Adipocyte (in vitro differentiated cells): ENCODE results near the gene CNGB1.

Experiments used
- DNase-seq: peaks from one replicate; pipeline ENCODE4 v3.0.0-alpha.2; 2015; ENCODE audit warnings: low read depth
- H3K27me3 ChIP-seq: replicated peaks from 2 replicates; pipeline ENCODE4 v1.7.0; 2013; ENCODE audit warnings: mild to moderate bottlenecking, low read length, moderate library complexity; ENCODE audit not compliant: control insufficient read depth, insufficient read depth
- H3K36me3 ChIP-seq: 2 replicates; pipeline ENCODE4 v1.7.0; 2013; ENCODE audit warnings: low read length, mild to moderate bottlenecking, moderate library complexity; ENCODE audit not compliant: control insufficient read depth, insufficient read depth, severe bottlenecking
- H3K4me1 ChIP-seq: 2 replicates; pipeline ENCODE4 v1.7.0; 2013; ENCODE audit warnings: mild to moderate bottlenecking, low read length, moderate library complexity; ENCODE audit not compliant: control insufficient read depth, insufficient read depth
- H3K4me3 ChIP-seq: 2 replicates; pipeline ENCODE4 v1.7.0; 2013; ENCODE audit warnings: mild to moderate bottlenecking, low read length, moderate library complexity
- H3K9ac ChIP-seq: 2 replicates; pipeline ENCODE4 v1.7.0; 2013; ENCODE audit warnings: mild to moderate bottlenecking, low read length, moderate library complexity
- H3K9me3 ChIP-seq: 2 replicates; pipeline ENCODE4 v1.7.0; 2013; ENCODE audit warnings: mild to moderate bottlenecking, low read length, moderate library complexity; ENCODE audit not compliant: control insufficient read depth

Gene CNGB1

DNA sequence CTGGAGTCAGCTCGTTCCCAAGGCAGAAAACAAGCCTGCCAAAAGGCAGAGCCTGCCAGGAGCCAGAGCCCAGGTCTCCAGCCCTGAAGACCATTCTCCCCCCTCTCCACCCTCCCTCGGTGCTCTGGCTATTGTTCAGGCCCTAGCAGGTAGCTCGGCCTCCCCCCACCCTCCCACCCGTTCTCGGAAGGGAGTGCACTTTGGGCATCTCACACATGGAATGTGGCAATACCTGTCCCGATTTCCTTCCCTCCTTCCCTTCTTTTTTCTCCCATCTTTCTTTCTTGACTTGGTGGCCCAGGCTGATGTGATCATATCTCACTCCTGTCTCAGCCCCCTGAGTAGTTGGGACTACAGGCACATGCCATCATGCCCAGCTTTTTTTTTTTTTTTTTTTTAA is 12.4 kb downstream of the CNGB1 start:
- no peak for DNase-seq
- H3K36me3 ChIP-seq, result no peaks in the 10 kb centered on the region
- no peaks in the 10 kb centered on the region for H3K9me3 ChIP-seq
- H3K4me1 ChIP-seq, result no peaks in the 10 kb centered on the region
- no peak overlapping the region for H3K4me3 ChIP-seq
- peaks cover 83% of the 10 kb centered on the region for H3K27me3 ChIP-seq
- H3K9ac ChIP-seq, result no peak overlapping the region

DNA sequence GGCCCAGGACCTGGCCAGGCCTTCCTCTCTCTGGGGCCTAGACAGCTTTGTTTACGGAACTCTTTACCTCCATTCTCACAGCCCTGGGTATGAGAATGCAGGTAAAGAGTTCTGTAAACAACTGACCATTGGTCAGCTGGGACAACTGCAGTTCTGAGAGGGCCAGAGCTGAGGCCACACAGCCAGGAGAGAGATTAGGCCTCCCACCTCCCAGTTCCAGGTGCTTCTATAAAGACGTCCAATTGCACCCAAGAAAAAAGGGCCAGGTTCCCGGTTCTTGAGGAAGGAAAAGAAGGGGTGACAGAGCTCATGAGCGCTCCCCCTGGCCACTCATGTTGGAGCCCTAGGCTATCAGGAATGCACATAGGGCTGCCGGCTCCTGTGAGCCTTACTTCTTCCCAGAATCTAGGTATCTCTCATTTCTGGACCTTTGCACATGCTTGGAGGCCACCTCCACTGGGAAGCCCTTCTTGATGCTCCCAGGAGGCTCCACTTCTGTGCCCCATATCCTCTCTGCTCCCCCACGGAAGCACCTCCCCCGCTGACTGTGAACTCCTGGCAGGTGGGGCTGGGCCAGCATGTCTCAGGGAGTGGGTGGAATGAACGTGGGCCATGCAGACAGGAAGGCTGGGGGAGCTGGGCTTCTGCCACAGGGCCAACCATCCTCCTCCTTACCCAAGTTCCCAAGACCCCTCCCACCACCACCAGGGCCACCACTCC is 13.1 kb downstream of the CNGB1 start:
- Histone ChIP-seq H3K4me3 (no peak overlapping the region), H3K9ac (no peak overlapping the region), H3K27me3 (peaks cover 79% of the 10 kb centered on the region), H3K4me1 (no peaks in the 10 kb centered on the region), H3K9me3 (no peaks in the 10 kb centered on the region), H3K36me3 (no peaks in the 10 kb centered on the region)
- DNase-seq, result no peak

DNA sequence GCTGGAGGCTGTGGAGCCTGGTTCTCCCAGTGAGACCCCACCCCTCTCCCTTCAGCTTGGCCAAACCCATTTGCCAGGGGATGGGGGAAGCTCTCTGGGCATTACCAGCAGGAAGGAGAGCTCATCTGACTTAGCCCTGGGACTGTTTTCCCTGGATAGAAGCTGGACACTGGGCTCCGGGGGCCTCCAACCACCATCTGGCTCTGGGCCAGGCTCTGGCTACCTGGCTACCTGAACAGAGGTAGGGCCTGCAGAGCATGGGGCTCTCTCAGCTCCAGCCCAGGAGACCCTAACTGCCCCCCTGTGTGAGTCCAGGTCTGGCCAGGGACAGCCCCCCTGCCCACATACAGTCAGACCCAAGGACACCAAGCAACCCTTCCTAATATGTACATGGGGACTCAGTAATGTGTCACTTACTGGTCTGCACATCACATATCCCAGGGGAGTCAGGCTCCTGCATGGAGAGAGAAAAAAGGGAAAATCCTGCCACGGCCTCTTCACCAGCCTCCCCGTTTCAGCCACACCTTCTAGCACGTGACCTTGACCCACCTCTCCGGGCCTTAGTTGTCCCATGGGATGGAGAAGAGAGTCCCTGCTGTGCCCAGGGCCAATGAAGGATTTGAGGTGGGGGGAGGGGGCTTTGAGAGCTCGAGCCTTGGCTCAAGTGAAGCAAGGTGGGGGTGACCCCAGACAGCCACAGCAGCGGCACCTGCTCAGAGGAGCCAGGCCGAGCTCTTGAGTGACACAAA is 13.8 kb downstream of the CNGB1 start:
- peaks cover 75% of the 10 kb centered on the region for H3K27me3 ChIP-seq
- H3K9me3 ChIP-seq, result no peaks in the 10 kb centered on the region
- no peak for DNase-seq
- H3K9ac ChIP-seq, result no peak overlapping the region
- H3K4me1 ChIP-seq, result no peaks in the 10 kb centered on the region
- H3K4me3 ChIP-seq, result no peak overlapping the region
- H3K36me3 ChIP-seq, result no peaks in the 10 kb centered on the region

DNA sequence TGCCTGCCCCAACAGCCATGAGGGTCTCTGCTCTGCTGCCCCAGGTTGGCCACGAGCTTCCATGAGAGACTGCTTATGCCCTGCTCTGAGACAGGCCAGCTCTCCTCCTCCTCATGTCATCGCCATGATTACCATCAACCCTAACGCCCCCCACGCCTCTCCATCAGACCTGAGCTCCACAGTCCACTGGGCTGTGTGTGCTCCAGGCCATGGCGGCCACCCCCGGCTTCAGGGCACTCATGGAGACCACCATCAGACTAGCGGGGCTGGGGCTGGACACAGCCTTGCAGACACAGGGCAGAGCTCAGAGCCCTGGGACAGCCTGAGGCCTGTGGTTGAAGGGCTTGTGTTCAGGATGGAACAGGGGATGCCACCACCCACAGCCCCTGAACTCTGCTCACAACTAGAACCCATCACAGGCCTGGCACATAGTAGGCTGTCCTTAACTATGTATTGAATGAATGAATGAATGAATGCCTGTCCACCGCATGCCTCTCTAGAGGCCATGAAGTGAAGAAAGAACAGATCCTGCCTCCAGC is 14.6 kb downstream of the CNGB1 start:
- H3K27me3 ChIP-seq, result peaks cover 74% of the 10 kb centered on the region
- no peak overlapping the region for H3K9ac ChIP-seq
- no peaks in the 10 kb centered on the region for H3K9me3 ChIP-seq
- no peak for DNase-seq
- no peaks in the 10 kb centered on the region for H3K4me1 ChIP-seq
- H3K36me3 ChIP-seq, result no peaks in the 10 kb centered on the region
- H3K4me3 ChIP-seq, result no peak overlapping the region

DNA sequence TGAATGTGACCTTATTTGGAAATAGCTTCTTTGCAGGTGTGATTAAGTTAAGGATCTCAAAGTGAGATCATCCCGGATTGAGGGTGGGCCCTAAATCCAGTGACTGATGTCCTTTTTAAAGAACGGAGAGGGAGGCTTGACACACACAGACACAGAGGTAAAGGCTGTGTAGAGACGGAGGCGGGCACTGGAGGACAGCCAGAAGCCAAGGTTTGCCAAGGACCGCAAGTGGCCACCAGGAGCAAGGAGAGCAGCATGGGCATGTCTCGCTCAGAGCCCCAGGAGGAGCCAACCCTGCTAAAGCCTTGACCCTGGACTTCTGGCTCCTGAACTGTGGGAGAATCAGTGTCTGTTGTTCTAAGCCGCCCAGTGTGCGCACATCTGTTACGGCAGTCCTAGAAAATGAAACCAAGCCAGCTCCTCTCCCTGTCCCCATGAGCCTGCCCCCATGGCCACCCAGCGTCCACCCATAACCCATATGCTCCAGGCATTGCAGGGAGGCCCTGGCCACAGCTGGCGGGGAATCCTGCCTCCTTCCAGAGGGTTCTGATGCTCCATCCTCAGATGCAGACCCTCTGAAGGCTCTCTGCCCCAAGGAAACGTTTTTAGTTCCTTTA is 15.2 kb downstream of the CNGB1 start:
- H3K4me3 ChIP-seq, result no peak overlapping the region
- no peaks in the 10 kb centered on the region for H3K9me3 ChIP-seq
- DNase-seq, result no peak
- H3K4me1 ChIP-seq, result no peaks in the 10 kb centered on the region
- H3K27me3 ChIP-seq, result peaks cover 73% of the 10 kb centered on the region
- no peak overlapping the region for H3K9ac ChIP-seq
- H3K36me3 ChIP-seq, result no peaks in the 10 kb centered on the region

DNA sequence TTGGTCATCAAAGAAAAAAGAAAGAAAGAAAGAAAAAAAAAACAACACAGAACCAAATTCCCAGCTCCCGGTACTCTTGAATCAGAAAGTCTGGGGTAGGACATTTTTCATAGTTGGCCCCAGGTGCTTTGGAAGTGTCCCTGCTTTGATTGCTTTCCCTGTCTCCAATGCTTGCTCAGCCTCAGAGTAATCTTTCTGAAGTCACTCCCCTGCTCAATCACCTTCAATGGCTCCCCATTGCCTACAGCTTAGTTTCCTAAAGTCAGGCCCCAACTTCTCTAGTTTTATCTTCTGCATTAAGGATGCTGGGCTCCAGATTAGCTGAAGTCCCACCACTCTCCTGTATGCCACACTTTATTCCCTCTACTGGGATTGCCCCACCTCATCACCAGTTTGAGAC is 17.1 kb downstream of the CNGB1 start:
- Histone ChIP-seq H3K9me3 (peaks cover 4% of the 10 kb centered on the region), H3K36me3 (no peaks in the 10 kb centered on the region), H3K9ac (no peak overlapping the region), H3K27me3 (peaks cover 77% of the 10 kb centered on the region), H3K4me3 (no peak overlapping the region), H3K4me1 (no peaks in the 10 kb centered on the region)
- DNase-seq, result no peak

DNA sequence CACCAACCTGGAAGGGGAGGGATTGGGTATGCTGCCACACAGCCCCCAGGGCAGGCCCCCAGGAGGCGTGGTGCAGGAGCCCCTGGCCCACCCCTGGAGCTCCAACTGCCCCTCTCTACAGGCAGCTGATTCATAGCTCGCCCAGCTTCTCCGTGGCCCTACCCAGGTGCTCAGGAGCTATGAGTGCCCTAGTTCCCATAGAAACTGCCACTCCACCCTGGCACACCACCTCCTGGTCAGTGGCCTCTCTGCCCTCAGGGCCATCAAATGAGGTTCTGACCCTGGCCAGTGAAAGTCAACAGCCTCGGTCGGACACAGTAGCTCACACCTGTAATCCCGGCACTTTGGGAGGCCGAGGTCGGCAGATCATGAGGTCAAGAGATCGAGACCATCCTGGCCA is 18.0 kb downstream of the CNGB1 start:
- Histone ChIP-seq H3K9ac (no peak overlapping the region), H3K9me3 (peaks cover 4% of the 10 kb centered on the region), H3K27me3 (peaks cover 82% of the 10 kb centered on the region), H3K4me1 (no peaks in the 10 kb centered on the region), H3K4me3 (no peak overlapping the region), H3K36me3 (no peaks in the 10 kb centered on the region)
- no peak for DNase-seq

DNA sequence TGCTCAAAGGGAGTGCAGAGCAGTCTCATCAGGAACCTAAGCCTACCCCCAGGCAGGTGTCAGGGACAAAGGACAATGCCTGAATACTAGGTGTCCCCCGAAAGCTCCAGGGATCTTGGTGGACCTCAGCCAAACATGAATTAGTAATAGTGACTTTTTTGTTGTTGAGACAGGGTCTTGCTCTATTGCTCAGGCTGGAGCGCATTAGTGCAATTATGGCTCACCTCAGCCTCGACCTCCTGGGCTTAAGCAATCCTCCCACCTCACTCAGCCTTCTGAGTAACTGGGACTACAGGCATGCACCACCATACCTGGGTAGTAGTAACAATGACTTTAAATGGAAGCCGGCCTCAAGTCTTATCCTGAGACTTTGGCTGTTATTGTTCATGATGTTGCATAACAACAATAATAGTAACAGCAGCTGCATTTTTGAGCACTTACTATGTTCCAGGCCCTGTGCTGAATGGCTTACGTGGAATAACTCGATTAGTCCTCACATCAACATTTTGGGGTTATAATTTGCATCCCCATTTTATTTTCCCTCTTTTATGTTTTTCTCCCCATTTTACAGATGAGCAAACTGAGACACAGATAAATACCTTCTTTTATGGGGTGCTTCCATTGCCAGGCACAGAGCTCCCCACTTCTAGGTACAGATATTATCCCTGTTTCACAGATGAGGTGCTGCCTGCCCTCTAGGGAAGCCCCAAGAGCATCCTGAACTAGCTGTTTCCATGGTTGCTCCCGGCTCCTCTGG is 19.5 kb downstream of the CNGB1 start:
- Histone ChIP-seq H3K9me3 (peaks cover 4% of the 10 kb centered on the region), H3K36me3 (no peaks in the 10 kb centered on the region), H3K4me1 (no peaks in the 10 kb centered on the region), H3K4me3 (no peak overlapping the region), H3K9ac (no peak overlapping the region), H3K27me3 (peaks cover 74% of the 10 kb centered on the region)
- no peak for DNase-seq

DNA sequence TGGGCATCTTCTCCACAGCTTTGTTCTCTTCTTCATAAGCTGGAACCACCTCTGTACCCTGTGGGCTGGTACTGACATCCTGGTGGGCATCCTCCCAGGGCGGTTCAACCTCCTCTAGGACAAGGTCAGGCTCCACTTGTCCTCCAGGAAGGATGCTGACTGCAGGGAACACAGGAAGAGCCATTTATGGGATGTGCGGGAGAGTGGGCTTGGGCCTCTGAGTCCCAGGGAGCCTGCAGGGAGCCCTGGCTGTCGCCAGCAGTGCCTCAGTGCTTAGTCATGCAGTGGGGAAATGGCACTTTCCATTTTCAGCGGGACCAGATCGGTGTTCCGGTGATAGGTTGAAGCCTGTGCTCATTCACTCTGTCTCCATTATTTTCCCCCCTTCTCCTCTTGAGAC is 20.5 kb downstream of the CNGB1 start:
- Histone ChIP-seq H3K9ac (no peak overlapping the region), H3K4me1 (no peaks in the 10 kb centered on the region), H3K9me3 (peaks cover 4% of the 10 kb centered on the region), H3K27me3 (peaks cover 76% of the 10 kb centered on the region), H3K36me3 (no peaks in the 10 kb centered on the region), H3K4me3 (no peak overlapping the region)
- no peak for DNase-seq

DNA sequence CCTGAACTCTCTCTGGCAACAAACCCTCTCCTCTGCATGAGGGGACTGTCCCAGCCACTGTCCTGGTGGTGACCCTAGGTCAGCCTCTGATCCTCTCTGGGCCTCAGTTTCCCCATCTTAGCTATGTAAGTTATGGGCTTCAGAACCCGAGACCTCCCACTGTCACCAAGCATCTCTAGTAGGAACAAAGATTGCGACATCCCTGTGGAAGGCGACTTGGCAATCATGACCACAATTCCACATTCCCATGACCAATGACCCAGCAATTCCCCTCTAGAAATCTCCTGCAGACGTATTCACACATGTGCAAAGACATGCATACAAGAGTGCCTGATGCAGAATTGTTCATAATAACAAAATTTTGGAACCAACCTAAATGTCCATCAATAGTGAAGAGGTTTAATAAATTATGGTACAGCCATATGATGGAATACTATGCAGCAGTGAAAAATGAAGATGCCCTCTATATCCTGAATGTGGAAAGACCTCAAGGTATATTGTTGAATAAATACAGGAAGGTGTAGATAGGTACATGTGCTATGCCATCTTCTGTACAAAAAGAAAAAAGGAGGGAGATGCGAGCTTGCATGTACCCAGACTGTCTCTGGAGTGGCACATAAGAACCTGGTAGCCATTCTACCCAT is 21.2 kb downstream of the CNGB1 start:
- Histone ChIP-seq H3K27me3 (peaks cover 77% of the 10 kb centered on the region), H3K4me1 (no peaks in the 10 kb centered on the region), H3K36me3 (no peaks in the 10 kb centered on the region)

More for the DNA sequence above, 21.2 kb downstream of the CNGB1 start:
- H3K9ac ChIP-seq, result no peak overlapping the region
- H3K9me3 ChIP-seq, result peaks cover 4% of the 10 kb centered on the region
- no peak for DNase-seq
- H3K4me3 ChIP-seq, result no peak overlapping the region
